ENCODE results near the gene GTF2A1. TPM values are rescaled to one million over a fixed set of nuclear protein-coding genes. Genes with fewer than 3 reads are reported as not detected.
"Not testable (repeated sequence)": the region's sequence is repeated elsewhere in the genome, so short reads cannot be mapped to it uniquely, and the experiment has no call there.

The GTF2A1 gene
- polyA plus RNA-seq (ENCODE audit: insufficient read length in 12 of 12), result 10 to 100 TPM in 11 of 12 donors, not detected in 1; 17.9 to 37.5 (median 22.5) TPM
- long read RNA-seq, donor 1, full-length matches to known transcripts, result 2 of 109 reads
- long read RNA-seq, donor 1, partial matches to known transcripts, result 107 of 109 reads
- long read RNA-seq, donor 1, other reads (novel, unspliced or antisense), result 0 of 109 reads
- long read RNA-seq, donor 2, full-length matches to known transcripts, result 3 of 68 reads
- long read RNA-seq, donor 2, partial matches to known transcripts, result 65 of 68 reads
- long read RNA-seq, donor 2, other reads (novel, unspliced or antisense), result 0 of 68 reads
- long read RNA-seq, donor 3, full-length matches to known transcripts, result 3 of 35 reads
- long read RNA-seq, donor 3, partial matches to known transcripts, result 32 of 35 reads
- long read RNA-seq, donor 3, other reads (novel, unspliced or antisense), result 0 of 35 reads
- long read RNA-seq, donor 4, full-length matches to known transcripts, result 1 of 24 reads
- long read RNA-seq, donor 4, partial matches to known transcripts, result 23 of 24 reads
- long read RNA-seq, donor 4, other reads (novel, unspliced or antisense), result 0 of 24 reads
- long read RNA-seq, donor 5, full-length matches to known transcripts, result 7 of 116 reads
- long read RNA-seq, donor 5, partial matches to known transcripts, result 109 of 116 reads
- long read RNA-seq, donor 5, other reads (novel, unspliced or antisense), result 0 of 116 reads
- long read RNA-seq, donor 6, partial matches to known transcripts, result 29 of 29 reads
- long read RNA-seq, donor 6, other reads (novel, unspliced or antisense), result 0 of 29 reads
- long read RNA-seq, donor 7, full-length matches to known transcripts, result 4 of 44 reads
- long read RNA-seq, donor 7, partial matches to known transcripts, result 40 of 44 reads
- long read RNA-seq, donor 7, other reads (novel, unspliced or antisense), result 0 of 44 reads
- long read RNA-seq, donor 8, full-length matches to known transcripts, result 2 of 97 reads
- long read RNA-seq, donor 8, partial matches to known transcripts, result 95 of 97 reads
- long read RNA-seq, donor 8, other reads (novel, unspliced or antisense), result 0 of 97 reads
- long read RNA-seq, donor 9, full-length matches to known transcripts, result 2 of 51 reads
- long read RNA-seq, donor 9, partial matches to known transcripts, result 49 of 51 reads
- long read RNA-seq, donor 9, other reads (novel, unspliced or antisense), result 0 of 51 reads
- long read RNA-seq, donor 10, full-length matches to known transcripts, result 6 of 66 reads
- long read RNA-seq, donor 10, partial matches to known transcripts, result 60 of 66 reads
- long read RNA-seq, donor 10, other reads (novel, unspliced or antisense), result 0 of 66 reads
- long read RNA-seq, donor 11, full-length matches to known transcripts, result 3 of 71 reads
- long read RNA-seq, donor 11, partial matches to known transcripts, result 68 of 71 reads
- long read RNA-seq, donor 11, other reads (novel, unspliced or antisense), result 0 of 71 reads

DNA sequence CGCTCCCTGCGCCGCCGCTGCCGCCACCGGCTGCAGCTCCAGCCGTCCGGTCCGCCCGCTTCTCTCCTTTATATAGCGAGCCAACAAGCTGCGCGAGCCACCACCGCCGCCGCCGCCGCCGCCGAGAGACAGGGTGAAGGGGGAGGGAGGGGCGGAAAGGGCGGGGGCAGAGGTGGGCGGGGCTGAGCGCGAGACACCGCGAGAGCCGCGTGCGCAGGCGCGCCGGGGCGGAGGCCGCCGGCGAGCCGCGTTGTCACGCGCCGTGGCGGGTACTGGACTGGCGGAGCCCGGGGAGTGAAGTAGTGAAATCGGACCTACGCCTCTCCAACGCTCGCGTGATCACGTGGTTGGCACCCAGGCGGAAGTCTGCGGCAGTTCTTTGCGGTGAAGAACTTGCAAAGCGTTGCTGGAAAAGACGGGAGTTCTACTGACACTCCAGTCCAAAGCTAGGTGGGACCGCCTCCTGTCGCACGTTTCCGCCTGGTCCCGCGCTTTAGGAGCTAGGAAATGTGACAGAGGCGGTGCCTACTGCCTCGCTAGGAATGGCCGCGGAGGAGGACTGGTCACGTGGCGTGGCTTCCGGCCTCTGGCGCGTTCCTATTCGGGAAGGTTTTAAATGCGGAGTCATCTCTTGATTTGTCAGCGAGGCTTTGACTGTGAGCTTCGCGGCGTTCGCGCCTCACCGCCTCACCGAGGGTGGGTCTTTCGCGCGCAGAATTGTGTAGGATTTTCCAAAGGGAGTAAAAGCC is at the start of gene GTF2A1:
Gene GTF2A1 (minus strand): TSS at position 130 of the 749 bp plus-strand sequence. CDS start 441 bp downstream, outside the sequence.
- DNase-seq, result peak; percentile 97

DNA sequence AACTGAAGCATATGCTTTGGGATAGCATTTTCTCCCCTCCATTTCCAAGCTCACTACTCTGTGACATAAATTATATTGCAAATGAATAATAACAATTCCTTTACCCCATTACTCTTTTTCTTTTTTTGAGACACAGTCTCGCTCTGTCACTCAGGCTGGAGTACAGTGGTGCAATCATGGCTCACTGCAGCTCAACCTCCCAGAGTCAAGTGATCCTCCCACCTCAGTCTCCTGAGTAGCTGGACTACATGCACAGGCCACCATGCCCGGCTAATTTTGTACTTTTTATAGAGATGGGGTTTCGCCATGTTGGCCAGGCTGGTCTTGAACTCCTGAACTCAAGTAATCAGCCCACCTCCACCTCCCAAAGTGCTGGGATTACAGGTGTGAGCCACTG is 49.2 kb upstream of the GTF2A1 start:
- no peak for DNase-seq

GRCh38 chr14:81269100-81269978 is 48.6 kb upstream of the GTF2A1 start:
- peak; percentile 66 for DNase-seq

DNA sequence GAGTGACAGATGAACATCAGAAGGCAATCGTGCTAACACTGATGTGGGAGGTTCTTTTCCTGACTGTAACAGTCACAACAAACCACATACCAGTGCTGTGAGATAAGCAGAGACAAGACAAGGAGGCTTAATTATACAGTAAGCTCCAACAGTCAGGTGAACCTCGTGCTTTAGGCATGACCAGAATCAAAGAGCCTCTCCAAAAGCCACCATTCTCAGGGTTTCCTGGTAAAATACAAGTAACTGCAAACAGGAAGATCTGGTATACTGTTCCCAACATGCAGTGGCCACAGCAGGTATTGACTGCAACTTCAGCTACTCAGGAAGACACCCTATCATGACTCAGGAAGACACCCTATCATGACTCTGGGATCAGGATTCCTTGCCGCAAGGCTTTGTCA is 47.3 kb upstream of the GTF2A1 start:
- DNase-seq, result no peak

GRCh38 chr14:81265636-81266169 is 44.9 kb upstream of the GTF2A1 start:
- DNase-seq, result no peak

DNA sequence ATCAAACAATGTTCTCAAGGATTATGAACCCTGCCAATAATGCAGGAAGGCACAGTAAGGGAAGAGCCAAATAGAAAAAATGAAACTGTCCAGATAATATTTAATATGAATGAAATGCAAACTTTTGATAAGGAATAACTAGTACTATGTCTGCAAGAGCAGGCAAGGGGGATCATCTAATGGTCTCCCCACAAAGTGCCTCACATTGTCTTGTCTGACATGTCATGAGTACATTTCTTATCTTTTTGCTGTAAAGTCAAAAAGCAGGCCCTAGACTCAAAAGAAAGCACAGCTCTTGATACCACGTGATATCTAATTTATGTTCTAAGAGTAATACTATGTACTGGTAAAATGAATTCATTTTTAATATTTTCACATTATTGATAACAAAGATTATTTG is 43.9 kb upstream of the GTF2A1 start:
- DNase-seq, result no peak

DNA sequence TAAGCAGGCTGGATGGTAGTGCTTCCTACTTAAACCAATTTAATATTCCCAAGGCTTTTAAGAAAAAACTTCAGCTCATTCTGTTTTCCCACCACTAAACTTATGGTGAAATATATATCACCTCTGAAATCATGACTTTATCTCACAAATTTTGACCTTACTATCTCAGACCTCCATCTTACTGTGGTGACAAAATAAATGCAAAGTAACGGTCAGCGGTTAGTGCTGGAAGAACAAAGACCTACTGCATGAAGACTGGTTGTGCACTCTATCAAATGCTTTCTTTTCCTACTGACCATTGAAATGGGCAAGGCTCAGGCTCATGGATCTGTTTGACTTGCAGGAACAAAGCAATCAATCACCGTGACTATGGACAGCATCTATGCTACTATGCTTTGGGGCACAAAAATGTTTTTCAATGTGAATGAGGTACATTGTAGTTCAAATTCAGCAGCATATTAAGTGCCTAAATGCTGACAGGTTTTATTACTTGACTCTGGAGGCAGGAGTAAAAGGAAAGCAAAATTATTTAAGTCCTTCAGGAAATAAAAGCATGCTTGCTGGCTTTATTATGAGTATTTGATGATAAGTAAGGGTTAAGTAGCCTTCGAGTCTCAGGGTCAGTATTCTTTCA is 43.1 kb upstream of the GTF2A1 start:
- DNase-seq, result no peak

- DNase-seq, result peak; percentile 33
Observed at GRCh38 chr14:81261176-81261575, 40.4 kb upstream of the GTF2A1 start.

DNA sequence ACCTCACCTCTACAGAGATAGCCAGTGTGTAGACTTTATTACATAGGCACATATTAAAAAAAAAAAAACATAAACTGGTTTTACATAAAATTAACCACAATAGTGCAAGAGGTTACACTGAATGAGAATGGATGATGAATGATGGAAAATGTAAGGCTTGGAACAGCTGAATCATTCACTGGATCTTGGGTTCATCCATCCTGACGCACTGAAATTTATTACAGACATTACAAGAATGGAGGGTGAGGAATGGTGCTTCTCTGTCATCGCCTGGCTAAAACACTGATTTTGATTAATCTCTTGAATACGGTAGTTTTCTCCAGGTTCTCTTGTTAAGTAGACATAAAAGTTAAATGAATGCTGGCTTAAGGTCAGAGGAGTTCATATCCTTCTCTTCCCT is 40.0 kb upstream of the GTF2A1 start:
- no peak for DNase-seq

DNA sequence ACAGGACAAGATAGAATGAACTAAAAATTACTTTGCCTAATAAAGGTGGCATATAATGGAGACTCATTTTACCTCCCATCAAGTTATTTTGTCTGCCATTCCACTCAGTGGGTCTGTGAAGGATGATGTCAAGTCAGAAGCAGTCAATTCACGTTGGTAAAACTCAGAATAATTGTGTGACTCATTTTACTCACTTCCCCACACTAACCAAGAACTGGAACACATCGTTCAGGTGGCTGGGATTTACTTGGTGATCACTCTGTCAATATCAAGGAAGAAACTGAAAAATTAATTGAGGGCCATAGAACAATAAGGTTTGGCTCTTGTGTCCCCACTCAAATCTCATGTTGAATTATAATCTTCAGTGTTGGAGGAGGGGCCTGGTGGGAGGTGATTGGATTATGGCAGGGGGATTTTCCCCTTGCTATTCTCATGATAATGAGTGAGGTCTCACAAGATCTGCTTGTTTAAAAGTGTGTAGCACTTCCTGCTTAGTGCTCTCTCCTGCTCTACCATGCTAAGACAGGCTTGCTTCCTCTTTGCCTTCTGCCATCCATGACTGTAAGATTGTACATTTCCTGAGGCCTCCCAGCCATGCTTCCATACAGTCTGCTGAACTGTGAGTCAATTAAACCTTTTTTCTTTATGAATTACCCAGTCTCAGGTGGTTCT is 35.7 kb upstream of the GTF2A1 start:
- DNase-seq, result no peak

- DNase-seq, result no peak
Observed at GRCh38 chr14:81252278-81252677, 31.5 kb upstream of the GTF2A1 start.

DNA sequence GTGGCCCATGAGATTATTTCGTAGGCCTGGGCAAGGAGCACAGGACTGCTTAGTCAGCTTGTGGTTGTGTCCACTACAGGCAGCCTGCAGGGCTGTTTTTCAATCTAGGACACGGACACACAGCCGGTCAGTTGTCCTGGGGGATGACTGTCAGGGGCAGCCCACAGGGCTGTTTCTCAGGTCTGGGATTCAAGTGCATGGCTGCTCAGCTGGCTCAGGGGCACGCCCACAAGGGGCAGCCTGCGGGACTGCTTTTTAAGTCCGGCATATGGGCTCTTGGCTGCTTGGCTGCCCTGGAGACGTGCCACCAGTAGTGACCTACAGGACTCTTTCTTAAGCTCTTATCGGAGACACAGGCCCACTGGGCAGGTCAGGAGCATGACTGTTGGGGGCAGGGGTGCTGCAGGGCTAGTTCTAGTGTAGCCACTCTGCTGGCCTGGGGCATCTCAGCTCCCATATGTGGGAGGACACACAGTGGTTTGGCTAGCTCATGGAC is 26.6 kb upstream of the GTF2A1 start:
- no peak for DNase-seq

- DNase-seq, result no peak
Observed at GRCh38 chr14:81246461-81247270, 25.9 kb upstream of the GTF2A1 start.

DNA sequence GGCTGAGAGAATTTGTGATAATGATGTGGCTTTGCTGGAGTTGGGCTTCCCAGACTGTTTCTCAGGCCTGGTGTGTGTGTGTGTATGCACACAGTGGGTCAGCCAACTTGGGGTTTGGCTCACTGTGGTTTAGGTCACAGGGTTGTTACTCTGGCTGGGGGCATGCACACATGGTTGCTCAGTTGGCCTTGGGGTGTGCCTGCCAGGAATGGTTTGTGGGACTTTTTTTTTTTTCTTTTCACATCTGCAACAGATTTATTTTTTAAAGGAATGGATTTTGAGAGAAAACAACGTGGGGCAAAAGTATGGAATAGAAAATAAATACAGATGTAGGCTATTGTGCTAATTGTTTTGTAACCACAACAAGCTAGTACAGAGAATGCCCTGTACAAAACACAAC is 25.0 kb upstream of the GTF2A1 start:
- no peak for DNase-seq

DNA sequence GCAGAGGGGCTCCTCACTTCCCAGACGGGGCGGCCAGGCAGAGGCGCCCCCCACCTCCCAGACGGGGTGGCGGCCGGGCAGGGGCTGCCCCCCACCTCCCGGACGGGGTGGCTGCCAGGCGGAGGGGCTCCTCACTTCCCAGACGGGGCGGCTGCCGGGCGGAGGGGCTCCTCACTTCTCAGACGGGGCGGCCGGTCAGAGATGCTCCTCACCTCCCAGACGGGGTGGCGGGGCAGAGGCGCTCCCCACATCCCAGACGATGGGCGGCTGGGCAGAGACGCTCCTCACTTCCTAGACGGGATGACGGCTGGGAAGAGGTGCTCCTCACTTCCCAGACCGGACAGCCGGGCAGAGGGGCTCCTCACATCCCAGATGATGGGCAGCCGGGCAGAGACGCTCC is 23.7 kb upstream of the GTF2A1 start:
- not testable (repeated sequence) for DNase-seq

DNA sequence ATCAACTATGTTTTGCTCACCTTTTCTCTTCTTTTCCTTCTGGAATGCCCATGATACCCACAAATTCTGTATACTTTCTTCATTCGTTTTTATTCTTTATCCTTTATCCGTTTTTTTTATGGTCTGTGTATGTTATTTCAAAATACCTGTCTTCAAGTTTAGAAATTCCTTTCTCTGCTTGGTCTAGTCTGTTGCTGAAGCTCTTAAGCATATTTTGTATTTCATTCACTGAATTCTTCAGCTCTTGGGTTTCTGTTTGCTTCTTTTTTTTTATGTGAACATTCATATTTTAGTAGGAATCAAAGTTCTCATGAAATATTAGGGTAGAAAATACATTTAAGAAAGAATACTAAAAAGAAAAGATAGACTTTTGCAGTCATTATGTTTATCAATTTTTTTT is 22.7 kb upstream of the GTF2A1 start:
- no peak for DNase-seq

DNA sequence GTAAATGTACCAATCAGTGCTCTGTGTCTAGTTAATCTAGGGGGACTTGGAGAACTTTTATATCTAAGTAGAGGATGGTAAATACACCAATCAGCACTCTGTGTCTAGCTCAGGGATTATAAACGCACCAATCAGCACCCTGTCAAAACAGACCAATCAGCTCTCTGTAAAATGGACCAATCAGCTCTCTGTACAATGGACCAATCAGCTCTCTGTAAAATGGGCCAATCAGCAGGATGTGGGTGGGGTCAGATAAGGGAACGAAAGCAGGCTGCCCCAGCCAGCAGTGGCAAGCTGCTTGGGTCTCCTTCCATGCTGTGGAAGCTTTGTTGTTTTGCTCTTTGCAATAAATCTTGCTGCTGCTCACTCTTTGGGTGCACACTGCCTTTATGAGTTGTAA is 16.1 kb upstream of the GTF2A1 start:
- not testable (repeated sequence) for DNase-seq
